Ovary (tissue), 9 donors: ENCODE measurements around the gene MKNK1. TPM values are rescaled to one million over a fixed set of nuclear protein-coding genes. Genes with fewer than 3 reads are reported as not detected.

Source experiments
- DNase-seq, 5 donors: peaks; one replicate each; pipeline ENCODE4 v3.0.0-alpha.2; 2019 to 2020
- H3K27ac ChIP-seq, 2 donors: fragments of 200-600 bp; one replicate each; pipeline versions ENCODE4 v1.5.1 to v1.8.0; 2019 to 2022
- H3K27me3 ChIP-seq: fragments of 200-600 bp; one replicate; pipeline ENCODE4 v1.8.0; 2022
- H3K36me3 ChIP-seq: fragments of 200-600 bp; sonication (generic); one replicate; pipeline ENCODE4 v1.5.1; 2019
- H3K4me1 ChIP-seq: one replicate; pipeline ENCODE4 v1.8.1; 2013; ENCODE audit warnings: mild to moderate bottlenecking, moderate library complexity; ENCODE audit not compliant: insufficient read depth
- H3K4me3 ChIP-seq: fragments of 200-600 bp; sonication (generic); one replicate; pipeline ENCODE4 v1.5.1; 2017
- H3K9me3 ChIP-seq, 2 donors: fragments of 200-600 bp in 1 of 2; sonication (generic) in 1 of 2; one replicate each; pipeline versions ENCODE4 v1.5.1 to v1.8.1; 2013 to 2019; ENCODE audit warnings: mild to moderate bottlenecking in 1 of 2, moderate library complexity in 1 of 2
- EP300 ChIP-seq: sonication (generic); formaldehyde crosslinking; IDR thresholded peaks from one replicate; pipeline ENCODE4 v1.6.1; 2017; ENCODE audit warnings: antibody characterized with exemption
- POLR2A ChIP-seq: fragments of 450-650 bp; IDR thresholded peaks from one replicate; pipeline ENCODE4 v1.6.1; 2017; ENCODE audit warnings: antibody characterized with exemption, mild to moderate bottlenecking, moderate library complexity
- WGBS, 3 donors: extraction: QIAGEN DNeasy Blood & Tissue Kit in 1 of 3; methylation state at CpG; one replicate each; pipeline versions ENCODE4 v1.1.5 to v1.1.7; 2013 to 2017; 5-methylcytosine and 5-hydroxymethylcytosine counted together
- intact Hi-C, 4 donors: fragments of 100-400 bp; cut with DNase I; formaldehyde crosslinking; loops; one replicate each; pipeline versions ENCODE4 v1.11.0 to v1.15.1; 2022 to 2023
- polyA plus RNA-seq, 2 donors: library from polyadenylated mRNA; stranded (reverse); fragments of 200-250 nt in 1 of 2; fragments of 350-450 nt in 1 of 2; fragmentation: Illumina TruSeq in 1 of 2; extraction: RNeasy Lipid Tissue Mini Kit (QIAGEN cat#74804) in 1 of 2; gene quantifications; one replicate each; pipeline ENCODE4 v1.2.3, GENCODE V29; 2013 to 2014
- total RNA-seq, 7 donors: library from RNA; depleted of rRNA in 2 of 7; stranded (reverse); fragments of >200 nt in 2 of 7; fragmentation: NEBNext Ultra II Directional in 3 of 7; extraction: Animal tissue kit (Norgen Biotek cat#: 25700) in 3 of 7; gene quantifications; one replicate each; pipeline versions ENCODE4 v1.1.0 to v1.2.4, GENCODE V29; 2016 to 2023
- TF ChIP-seq, protein P1 (sequence below), 3 donors: fragments of 450-650 bp in 2 of 3; fragments of 200-600 bp in 1 of 3; IDR thresholded peaks; one replicate each; pipeline versions ENCODE4 v1.5.1 to v1.8.0; 2016 to 2022; ENCODE audit warnings: antibody characterized with exemption in 3 of 3, mild to moderate bottlenecking in 1 of 3
- donor health status: DM: no; HTN: no; CAD: no; lungs with moderate emphysema.
- donor health status: DM: no; HTN: no; CAD: no.
- donor health status: Bipolar disorder and iron deficiency.
- donor health status: DM: yes; HTN: yes; CAD: no.
- donor health status: DM: no; HTN: no; CAD: no.
- donor health status: DM: yes; HTN: yes; CAD: no.

MKNK1 gene
- total and polyA plus RNA-seq, 9 donors = 21.0 to 39.3 (median 24.9) TPM

DNA sequence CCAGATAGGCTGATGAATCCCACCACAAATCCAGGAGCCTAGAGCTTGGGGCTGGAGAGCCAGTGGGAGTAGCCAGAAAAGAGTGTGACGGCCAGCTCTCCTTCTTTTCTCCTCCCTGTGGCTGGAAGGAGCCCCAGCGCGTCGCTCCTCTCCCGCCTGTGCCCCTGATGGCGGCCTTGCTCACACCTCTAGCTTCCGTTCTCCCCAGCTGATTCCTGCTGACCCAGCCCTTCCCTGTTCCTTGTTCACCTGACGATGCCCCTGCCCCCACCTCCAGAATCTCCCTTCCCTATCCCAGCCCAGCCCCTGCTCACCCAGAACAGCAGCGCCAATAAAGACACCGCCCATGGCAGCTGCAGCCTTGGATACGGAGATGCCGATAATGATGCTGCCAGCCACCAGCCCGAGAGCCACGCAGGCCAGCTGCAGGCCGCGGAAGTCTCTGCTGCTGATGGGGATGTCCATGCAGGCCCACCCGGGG lies 53.3 kb downstream of the MKNK1 start:
- Histone ChIP-seq H3K4me1 (no peaks in the 10 kb centered on the region), H3K27me3 (no peaks in the 10 kb centered on the region), H3K9me3 (no peaks in the 10 kb centered on the region), H3K36me3 (no peaks in the 10 kb centered on the region), H3K27ac (no peak overlapping the region), H3K4me3 (no peak overlapping the region)
- 42 to 57% (median 52%) methylated on average over 17 of the region's 17 CpGs for WGBS, 3 donors
- no peak for DNase-seq
- intact Hi-C loops = no loop called here
- TF ChIP-seq, protein P1, sequence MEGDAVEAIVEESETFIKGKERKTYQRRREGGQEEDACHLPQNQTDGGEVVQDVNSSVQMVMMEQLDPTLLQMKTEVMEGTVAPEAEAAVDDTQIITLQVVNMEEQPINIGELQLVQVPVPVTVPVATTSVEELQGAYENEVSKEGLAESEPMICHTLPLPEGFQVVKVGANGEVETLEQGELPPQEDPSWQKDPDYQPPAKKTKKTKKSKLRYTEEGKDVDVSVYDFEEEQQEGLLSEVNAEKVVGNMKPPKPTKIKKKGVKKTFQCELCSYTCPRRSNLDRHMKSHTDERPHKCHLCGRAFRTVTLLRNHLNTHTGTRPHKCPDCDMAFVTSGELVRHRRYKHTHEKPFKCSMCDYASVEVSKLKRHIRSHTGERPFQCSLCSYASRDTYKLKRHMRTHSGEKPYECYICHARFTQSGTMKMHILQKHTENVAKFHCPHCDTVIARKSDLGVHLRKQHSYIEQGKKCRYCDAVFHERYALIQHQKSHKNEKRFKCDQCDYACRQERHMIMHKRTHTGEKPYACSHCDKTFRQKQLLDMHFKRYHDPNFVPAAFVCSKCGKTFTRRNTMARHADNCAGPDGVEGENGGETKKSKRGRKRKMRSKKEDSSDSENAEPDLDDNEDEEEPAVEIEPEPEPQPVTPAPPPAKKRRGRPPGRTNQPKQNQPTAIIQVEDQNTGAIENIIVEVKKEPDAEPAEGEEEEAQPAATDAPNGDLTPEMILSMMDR (IDR thresholded peaks at IDR 0.05) = no peak
- TF ChIP-seq EP300 (no peak), POLR2A (no peak)

DNA sequence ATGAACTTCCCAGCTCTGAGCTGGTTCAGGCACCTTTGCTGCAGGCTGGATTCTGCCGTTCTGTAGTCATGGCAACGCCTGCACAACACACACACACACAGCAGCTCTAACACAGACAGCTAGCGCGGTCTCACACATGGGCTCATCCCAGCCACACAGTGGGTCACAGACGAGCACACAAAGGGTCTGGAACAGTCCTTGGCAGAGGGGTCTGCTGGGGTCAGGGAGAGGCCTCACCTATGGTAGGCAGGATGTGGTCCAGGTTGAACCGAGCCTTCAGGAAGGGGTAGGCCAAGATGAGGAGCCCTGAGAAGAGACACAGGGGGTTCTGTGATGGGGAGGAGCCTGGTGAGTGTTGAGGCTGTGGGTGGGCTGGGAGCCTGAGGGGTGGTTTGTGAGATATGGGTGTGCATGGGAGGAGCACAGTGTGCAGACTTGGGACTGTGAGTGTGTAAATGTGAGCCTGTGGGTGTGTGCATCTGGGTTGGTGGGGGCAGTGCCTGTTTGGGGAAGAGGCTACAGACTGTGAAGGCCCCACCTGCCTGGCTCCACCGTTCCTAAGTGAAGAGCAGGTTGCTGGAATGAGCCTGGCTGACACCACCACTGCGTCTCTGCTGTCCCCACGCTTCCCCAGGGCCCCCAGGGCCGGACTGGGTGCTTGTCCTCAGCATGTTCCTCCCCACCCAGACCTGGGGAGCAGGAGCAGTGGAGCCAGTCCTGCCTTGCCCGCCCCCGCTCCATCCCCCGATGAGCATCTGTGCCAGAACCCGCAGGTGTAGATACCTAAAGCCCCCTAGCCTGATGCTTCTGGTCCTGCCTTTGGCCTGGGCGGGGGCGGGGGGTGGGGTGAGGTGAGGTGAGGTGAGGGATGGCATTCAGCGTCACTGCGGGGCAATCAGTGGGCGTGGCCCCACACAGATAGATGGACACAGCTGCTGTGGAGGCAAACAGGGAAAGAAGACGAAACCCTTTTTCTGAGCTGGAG lies 54.1 kb downstream of the MKNK1 start:
- no peaks in the 10 kb centered on the region for H3K36me3 ChIP-seq
- no peaks in the 10 kb centered on the region for H3K4me1 ChIP-seq
- 39 to 41% (median 40%) methylated on average over 20 of the region's 20 CpGs for WGBS, 3 donors
- H3K4me3 ChIP-seq = no peak overlapping the region
- intact Hi-C loops = no loop called here
- TF ChIP-seq, protein P1 (IDR thresholded peaks at IDR 0.05) = no peak
- no peak for TF ChIP-seq POLR2A
- no peak for TF ChIP-seq EP300
- no peak for DNase-seq
- H3K27me3 ChIP-seq = no peaks in the 10 kb centered on the region
- H3K27ac ChIP-seq = no peak overlapping the region
- no peaks in the 10 kb centered on the region for H3K9me3 ChIP-seq

- intact Hi-C loops = no loop called here
- Histone ChIP-seq H3K4me1 (no peaks in the 10 kb centered on the region), H3K9me3 (no peaks in the 10 kb centered on the region), H3K36me3 (no peaks in the 10 kb centered on the region), H3K27ac (no peak overlapping the region), H3K4me3 (no peak overlapping the region), H3K27me3 (no peaks in the 10 kb centered on the region)
- 74 to 81% (median 77%) methylated on average over 15 to 22 of the region's 22 CpGs for WGBS, 3 donors
- no peak for DNase-seq
- TF ChIP-seq POLR2A = no peak
- TF ChIP-seq, protein P1 (IDR thresholded peaks at IDR 0.05) = no peak
- TF ChIP-seq EP300 = no peak
These were observed 56.3 kb downstream of the MKNK1 start for GRCh38 chr1:46547481-46548383.

DNA sequence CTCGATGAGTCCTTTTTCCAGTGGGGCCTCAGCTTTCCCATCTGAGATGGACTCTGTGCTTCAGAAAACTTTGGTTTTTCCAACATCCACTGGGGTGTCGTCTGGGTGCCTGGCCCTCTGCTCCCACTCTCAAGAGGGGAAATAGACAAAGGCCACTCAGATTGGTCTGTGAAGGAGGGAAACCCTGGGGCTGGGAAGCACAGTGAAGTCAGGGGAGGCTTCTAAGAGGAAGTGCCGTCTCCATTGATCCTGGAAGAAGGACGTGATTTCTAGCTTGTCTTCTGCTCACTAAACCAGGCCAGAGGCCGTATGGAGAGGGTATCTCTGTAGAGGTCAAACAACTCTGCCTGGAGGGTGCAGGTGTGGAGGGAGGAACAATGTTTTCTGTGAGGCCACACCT lies 57.9 kb downstream of the MKNK1 start:
- no peaks in the 10 kb centered on the region for H3K9me3 ChIP-seq
- H3K4me3 ChIP-seq = no peak overlapping the region
- no peaks in the 10 kb centered on the region for H3K4me1 ChIP-seq
- no peak overlapping the region for H3K27ac ChIP-seq
- H3K36me3 ChIP-seq = no peaks in the 10 kb centered on the region
- intact Hi-C loops = no loop called here
- no peak for DNase-seq
- 54 to 79% (median 75%) methylated on average over 5 of the region's 5 CpGs for WGBS, 3 donors
- H3K27me3 ChIP-seq = no peaks in the 10 kb centered on the region
- TF ChIP-seq, protein P1 (IDR thresholded peaks at IDR 0.05) = no peak
- TF ChIP-seq EP300 (no peak), POLR2A (no peak)
